Measurements from ENCODE around the gene HPCA.

DNA sequence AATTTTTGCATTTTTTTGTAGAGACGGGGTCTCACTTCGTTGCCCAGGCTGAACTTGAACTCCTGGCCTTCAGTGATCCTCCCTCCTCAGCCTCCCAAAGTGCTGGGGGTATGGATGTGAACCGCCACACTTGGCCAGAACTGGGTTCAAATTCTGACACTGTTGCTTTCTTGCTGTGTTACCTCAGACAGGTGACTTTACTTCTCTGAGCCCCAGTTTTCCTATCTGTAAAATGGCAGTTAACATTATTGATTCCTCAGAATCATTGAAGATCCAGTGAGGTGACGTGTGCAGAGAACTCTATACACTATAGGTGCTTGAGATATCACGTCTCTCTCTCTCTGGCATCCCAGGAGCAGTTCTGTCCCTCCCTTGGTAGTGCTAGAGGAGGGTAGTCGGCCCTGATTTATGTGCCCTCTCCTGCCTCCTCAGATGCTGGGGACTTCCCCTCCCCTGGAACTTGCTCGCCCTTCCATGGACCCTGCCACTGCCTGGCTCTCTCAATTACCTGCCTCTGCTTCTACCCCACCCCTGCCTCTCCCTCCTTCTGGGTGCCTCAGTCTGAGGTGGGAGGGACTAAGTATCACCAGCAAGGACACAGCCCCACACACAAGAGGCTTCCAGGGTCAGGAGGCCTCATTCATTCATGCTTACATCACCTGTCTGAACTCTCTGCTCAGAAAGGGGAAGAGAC lies 2.8 kb upstream of the HPCA start:
- TF ChIP-seq EZH2 (IDR thresholded peaks at IDR 0.05; ENCODE audit: insufficient read depth, poor library complexity, severe bottlenecking) (no peak), EZH2phosphoT487 (IDR thresholded peaks at IDR 0.05; ENCODE audit: insufficient read depth, low read depth) (no peak)

All from GM23248 (cell line).